Spleen (tissue), 11 donors: ENCODE measurements around the gene ARID1A. TPM values are rescaled to one million over a fixed set of nuclear protein-coding genes. Genes with fewer than 3 reads are reported as not detected.

Experiments used
- DNase-seq: peaks from one replicate; pipeline ENCODE4 v3.0.0-alpha.2; 2020
- H3K27ac ChIP-seq, 8 donors: fragments of 200-600 bp; sonication (generic) in 7 of 8; 1 replicate in 4 of 8; 2 replicates in 4 of 8; pipeline versions ENCODE4 v1.5.0 to v1.8.0; 2016 to 2021; ENCODE audit warnings: inconsistent platforms in 4 of 8, mild to moderate bottlenecking in 4 of 8, moderate library complexity in 1 of 8
- H3K27me3 ChIP-seq, 7 donors: fragments of 200-600 bp; sonication (generic) in 6 of 7; replicated peaks in 1 of 7; 1 replicate in 4 of 7; 2 replicates in 3 of 7; pipeline versions ENCODE4 v1.5.0 to v1.8.0; 2016 to 2021; ENCODE audit warnings: inconsistent platforms in 3 of 7, mild to moderate bottlenecking in 1 of 7
- H3K36me3 ChIP-seq, 6 donors: fragments of 200-600 bp; sonication (generic) in 5 of 6; 1 replicate in 4 of 6; 2 replicates in 2 of 6; pipeline versions ENCODE4 v1.5.0 to v1.8.0; 2016 to 2021; ENCODE audit warnings: inconsistent platforms in 2 of 6
- H3K4me1 ChIP-seq, 6 donors: fragments of 200-600 bp; sonication (generic) in 5 of 6; 1 replicate in 3 of 6; 2 replicates in 3 of 6; pipeline versions ENCODE4 v1.5.0 to v1.8.0; 2016 to 2021; ENCODE audit warnings: inconsistent platforms in 3 of 6
- H3K4me3 ChIP-seq, 8 donors: fragments of 200-600 bp; sonication (generic) in 7 of 8; 1 replicate in 4 of 8; 2 replicates in 4 of 8; pipeline versions ENCODE4 v1.5.0 to v1.8.0; 2016 to 2021; ENCODE audit warnings: inconsistent platforms in 4 of 8, mild to moderate bottlenecking in 4 of 8, moderate library complexity in 2 of 8
- H3K9me3 ChIP-seq, 8 donors: fragments of 200-600 bp; sonication (generic) in 7 of 8; 1 replicate in 4 of 8; 2 replicates in 4 of 8; pipeline versions ENCODE4 v1.5.0 to v1.8.0; 2016 to 2021; ENCODE audit warnings: inconsistent platforms in 4 of 8
- POLR2A ChIP-seq, 3 donors: fragments of 450-650 bp; IDR thresholded peaks; one replicate each; pipeline ENCODE4 v1.5.1; 2017; ENCODE audit warnings: antibody characterized with exemption in 3 of 3, mild to moderate bottlenecking in 1 of 3
- POLR2AphosphoS5 ChIP-seq, 3 donors: sonication (generic); formaldehyde crosslinking; IDR thresholded peaks; one replicate each; pipeline ENCODE4 v1.5.1; 2017; ENCODE audit warnings: antibody characterized with exemption in 3 of 3
- WGBS, 5 donors: extraction: QIAGEN DNeasy Blood & Tissue Kit in 3 of 5; methylation state at CpG; one replicate each; pipeline versions ENCODE4 v1.1.5 to v1.1.7; 2013 to 2018; 5-methylcytosine and 5-hydroxymethylcytosine counted together
- intact Hi-C: fragments of 100-400 bp; cut with DNase I; formaldehyde crosslinking; loops from one replicate; pipeline ENCODE4 v1.15.0; 2023; ENCODE audit warnings: low total_unique reads
- polyA plus RNA-seq, 3 donors: library from polyadenylated mRNA; stranded (reverse); fragments of 200-250 nt; gene quantifications; one replicate each; pipeline ENCODE4 v1.2.1, GENCODE V29; 2013
- total RNA-seq, 7 donors: library from RNA; depleted of rRNA in 3 of 7; stranded (reverse); fragments of >200 nt in 3 of 7; fragmentation: NEBNext Ultra II Directional in 4 of 7; extraction: Animal tissue kit (Norgen Biotek cat#: 25700) in 4 of 7; gene quantifications; one replicate each; pipeline versions ENCODE4 v1.1.0 to v1.2.1, GENCODE V29; 2016 to 2021
- TF ChIP-seq, protein P1 (sequence below), 11 experiments: fragments of 200-600 bp in 7 of 11; fragments of 450-650 bp in 4 of 11; sonication (generic) in 4 of 11; IDR thresholded peaks in 8 of 11; conservative IDR thresholded peaks in 3 of 11; 1 replicate in 7 of 11; 2 replicates in 4 of 11; pipeline versions ENCODE4 v1.4.0 to v1.8.0; 2016 to 2021; ENCODE audit warnings: antibody characterized with exemption in 11 of 11, inconsistent platforms in 4 of 11, mild to moderate bottlenecking in 1 of 11
- donor health status: healthy with polysubstance abuse.
- donor health status: DM: no; HTN: no; CAD: no; lungs with moderate emphysema.
- donor health status: DM: no; HTN: no; CAD: no.
- donor health status: Bipolar disorder and iron deficiency.
- donor health status: healthy.
- donor health status: DM: no; HTN: no; CAD: no.
- donor health status: DM: yes; HTN: yes; CAD: no.

Gene ARID1A
- total and polyA plus RNA-seq, 10 donors: 9.8 to 121 (median 91.8) TPM

DNA sequence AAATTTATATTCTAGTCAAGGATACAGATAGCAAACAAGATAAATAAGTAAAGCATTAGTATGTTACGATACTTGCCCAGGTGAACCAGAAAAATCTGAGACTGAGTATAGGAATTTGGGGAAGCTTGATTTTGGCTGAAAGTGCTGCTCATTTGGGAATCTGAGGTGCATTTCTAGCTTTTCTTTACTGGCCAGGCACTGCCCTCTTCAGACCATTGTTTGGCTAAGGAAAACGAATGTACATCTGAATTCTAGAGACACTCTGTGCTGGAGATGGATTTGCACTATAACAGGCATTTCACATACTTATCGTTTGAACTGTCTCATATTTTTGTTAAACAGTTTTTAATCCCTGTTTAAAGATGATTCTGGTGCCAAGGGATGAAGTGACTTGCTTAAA is 23.4 kb downstream of the ARID1A start:
- Histone ChIP-seq H3K4me3 (no peak overlapping the region), H3K27me3 (no peaks in the 10 kb centered on the region), H3K9me3 (no peaks in the 10 kb centered on the region), H3K27ac (peak overlapping the region in 7 of 8 donors; percentile 14 to 57 (median 50)), H3K4me1 (peaks cover 54 to 100% (median 98%) of the 10 kb centered on the region in 6 donors), H3K36me3 (peaks cover 0 to 42% (median 0%) of the 10 kb centered on the region in 6 donors)
- 51 to 74% (median 65%) methylated on average over 3 of the region's 3 CpGs for WGBS, 5 donors
- DNase-seq: no peak
- intact Hi-C loops: loop anchor here (5.0 kb wide), 1 partner anchor 33 kb away; no protein-coding TSS in a partner anchor
- TF ChIP-seq, protein P1, sequence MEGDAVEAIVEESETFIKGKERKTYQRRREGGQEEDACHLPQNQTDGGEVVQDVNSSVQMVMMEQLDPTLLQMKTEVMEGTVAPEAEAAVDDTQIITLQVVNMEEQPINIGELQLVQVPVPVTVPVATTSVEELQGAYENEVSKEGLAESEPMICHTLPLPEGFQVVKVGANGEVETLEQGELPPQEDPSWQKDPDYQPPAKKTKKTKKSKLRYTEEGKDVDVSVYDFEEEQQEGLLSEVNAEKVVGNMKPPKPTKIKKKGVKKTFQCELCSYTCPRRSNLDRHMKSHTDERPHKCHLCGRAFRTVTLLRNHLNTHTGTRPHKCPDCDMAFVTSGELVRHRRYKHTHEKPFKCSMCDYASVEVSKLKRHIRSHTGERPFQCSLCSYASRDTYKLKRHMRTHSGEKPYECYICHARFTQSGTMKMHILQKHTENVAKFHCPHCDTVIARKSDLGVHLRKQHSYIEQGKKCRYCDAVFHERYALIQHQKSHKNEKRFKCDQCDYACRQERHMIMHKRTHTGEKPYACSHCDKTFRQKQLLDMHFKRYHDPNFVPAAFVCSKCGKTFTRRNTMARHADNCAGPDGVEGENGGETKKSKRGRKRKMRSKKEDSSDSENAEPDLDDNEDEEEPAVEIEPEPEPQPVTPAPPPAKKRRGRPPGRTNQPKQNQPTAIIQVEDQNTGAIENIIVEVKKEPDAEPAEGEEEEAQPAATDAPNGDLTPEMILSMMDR (IDR thresholded peaks at IDR 0.05 in 8 of 11, conservative IDR thresholded peaks at IDR 0.05 in 3 of 11): no peak
- no peak for TF ChIP-seq POLR2A (IDR thresholded peaks at IDR 0.05)
- no peak for TF ChIP-seq POLR2AphosphoS5 (IDR thresholded peaks at IDR 0.05)

DNA sequence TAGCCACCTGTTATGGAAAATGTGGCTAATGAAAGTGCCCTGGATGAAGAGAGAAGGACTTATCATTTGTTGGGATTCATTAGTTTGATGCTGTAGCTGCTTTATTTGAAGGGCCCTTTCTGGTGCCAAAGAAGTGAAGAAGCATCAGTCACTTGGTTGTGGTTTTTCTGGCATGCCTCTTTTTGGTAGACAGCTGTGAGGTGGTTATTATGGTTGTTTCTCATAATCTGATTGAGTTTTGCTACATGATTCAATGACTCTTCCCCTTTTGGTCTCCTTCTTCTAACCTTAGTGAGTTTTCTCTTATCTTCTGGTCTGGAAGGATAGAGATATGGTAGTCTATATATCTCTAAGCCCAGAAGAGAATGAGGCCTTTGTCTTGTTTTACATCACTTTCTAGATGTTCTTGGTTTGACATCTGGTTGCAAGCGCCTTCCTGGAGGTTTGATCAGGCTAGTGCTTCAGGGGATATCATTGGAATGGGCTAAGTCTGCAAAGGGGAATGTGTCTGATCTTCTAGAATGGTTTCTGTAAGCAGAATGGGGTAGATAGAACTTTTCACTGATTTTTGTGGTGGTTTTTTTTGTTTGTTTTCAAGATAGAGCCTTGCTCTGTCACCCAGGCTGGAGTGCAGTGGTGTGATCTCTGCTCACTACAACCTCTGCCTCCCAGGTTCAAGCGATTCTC is 26.0 kb downstream of the ARID1A start:
- Histone ChIP-seq H3K9me3 (no peaks in the 10 kb centered on the region), H3K27ac (peak overlapping the region in 6 of 8 donors; percentile 6 to 81 (median 78)), H3K36me3 (peaks cover 0 to 31% (median 0%) of the 10 kb centered on the region in 6 donors), H3K4me3 (no peak overlapping the region), H3K27me3 (no peaks in the 10 kb centered on the region), H3K4me1 (peaks cover 68 to 100% (median 99%) of the 10 kb centered on the region in 6 donors)
- TF ChIP-seq POLR2A (IDR thresholded peaks at IDR 0.05): no peak
- TF ChIP-seq, protein P1 (IDR thresholded peaks at IDR 0.05 in 8 of 11, conservative IDR thresholded peaks at IDR 0.05 in 3 of 11): no peak
- TF ChIP-seq POLR2AphosphoS5 (IDR thresholded peaks at IDR 0.05): no peak
- WGBS, 5 donors: 78 to 96% (median 90%) methylated on average over 2 of the region's 2 CpGs
- intact Hi-C loops: no loop called here
- no peak for DNase-seq

DNA sequence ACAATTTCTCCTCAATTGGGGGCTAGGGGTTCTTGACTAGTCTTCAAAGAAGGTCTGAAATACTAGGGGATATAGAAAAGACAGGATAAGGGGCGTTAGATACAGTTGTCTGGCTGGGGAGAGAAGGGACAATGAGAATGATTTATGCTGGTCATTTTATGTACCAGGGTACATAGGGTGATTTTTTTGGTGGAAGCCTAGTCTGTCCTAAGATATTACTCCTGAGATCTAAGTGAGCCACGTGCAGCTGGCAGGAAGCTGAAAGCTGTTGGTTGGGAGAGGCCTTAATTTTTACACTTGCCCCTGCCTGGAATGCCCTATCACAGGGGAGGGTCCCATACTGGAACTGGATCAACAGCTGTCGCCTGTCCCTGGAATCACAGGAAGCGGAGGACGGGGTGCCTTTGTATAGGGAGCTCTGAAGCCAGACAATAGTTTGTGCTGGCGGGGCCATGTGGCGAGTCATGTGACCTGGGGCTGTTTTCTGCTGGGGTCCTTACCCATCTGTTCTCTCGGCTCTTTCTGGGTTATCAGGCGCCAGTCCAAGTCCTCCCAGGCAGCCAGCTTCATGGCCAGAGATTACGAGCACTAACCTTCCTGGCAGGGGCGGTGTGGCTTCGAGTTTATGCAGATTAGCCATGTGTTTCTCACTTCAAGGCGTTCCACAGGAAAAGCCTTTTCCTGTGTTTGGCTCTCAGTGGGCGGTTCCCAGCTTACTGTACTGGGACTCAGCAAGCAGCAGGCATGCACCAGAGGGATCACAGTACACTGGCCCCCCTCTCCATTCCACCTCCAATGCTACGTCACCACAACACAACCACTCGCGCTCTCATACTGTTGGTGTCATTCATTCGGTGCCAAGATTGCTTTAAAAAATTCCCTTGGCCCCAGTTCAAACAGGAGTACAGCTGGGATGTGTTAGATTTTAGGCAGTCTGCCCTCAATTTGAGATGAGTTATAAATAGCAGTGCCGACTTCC is 27.5 kb downstream of the ARID1A start:
- 8 to 12% (median 9%) methylated on average over 16 to 19 of the region's 19 CpGs for WGBS, 5 donors
- Histone ChIP-seq H3K36me3 (peaks cover 0 to 24% (median 0%) of the 10 kb centered on the region in 6 donors), H3K27ac (peak overlapping the region; percentile 64 to 81 (median 78)), H3K4me3 (peak overlapping the region in 3 of 8 donors; percentile 2 to 51 (median 4)), H3K27me3 (no peaks in the 10 kb centered on the region), H3K4me1 (peaks cover 77 to 100% (median 99%) of the 10 kb centered on the region in 6 donors), H3K9me3 (no peaks in the 10 kb centered on the region)
- DNase-seq: peak; percentile 86
- intact Hi-C loops: no loop called here
- TF ChIP-seq POLR2AphosphoS5 (IDR thresholded peaks at IDR 0.05): peak; percentile 29 to 84 (median 73)
- TF ChIP-seq, protein P1 (IDR thresholded peaks at IDR 0.05 in 8 of 11, conservative IDR thresholded peaks at IDR 0.05 in 3 of 11): no peak
- TF ChIP-seq POLR2A (IDR thresholded peaks at IDR 0.05): no peak
